NCI-H2227 treated with DMSO at 0.1 percent for 48 hours (cell line): Measurements from ENCODE around the gene ESF1.
"Not testable (repeated sequence)": the region's sequence is repeated elsewhere in the genome, so short reads cannot be mapped to it uniquely, and the experiment has no call there.

ENCODE experiments used
- DNase-seq: peaks from one replicate; lab custom pipeline; 2025; lab: John Stamatoyannopoulos, UW

ESF1 gene

GRCh38 chr20:13788167-13788834 lies 3.6 kb upstream of the ESF1 start:
- DNase-seq, result peak; percentile 64

- no peak for DNase-seq
These were observed 1.6 kb upstream of the ESF1 start for GRCh38 chr20:13786143-13786828.

GRCh38 chr20:13784271-13784892 lies 337 bp downstream of the ESF1 start:
- peak; percentile 45 for DNase-seq

DNA sequence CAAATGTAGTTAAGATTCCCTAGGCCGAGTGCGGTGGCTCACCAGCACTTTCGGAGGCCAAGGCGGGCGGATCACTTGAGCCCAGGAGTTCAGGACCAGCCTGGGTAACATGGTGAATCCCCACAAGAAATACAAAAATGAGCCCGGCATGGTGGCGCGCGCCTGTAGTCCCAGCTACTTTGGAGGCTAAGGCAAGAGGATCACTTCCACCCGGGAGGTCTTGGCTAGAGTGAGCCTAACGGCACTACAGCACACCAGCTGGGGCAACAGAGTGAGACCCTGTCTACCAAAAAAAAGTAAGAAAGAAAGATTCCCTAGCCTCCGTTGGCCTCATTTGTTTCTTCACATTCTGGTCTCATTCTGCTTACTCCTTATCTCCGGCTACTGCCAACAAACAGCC lies 1.2 kb downstream of the ESF1 start:
- no peak for DNase-seq

DNA sequence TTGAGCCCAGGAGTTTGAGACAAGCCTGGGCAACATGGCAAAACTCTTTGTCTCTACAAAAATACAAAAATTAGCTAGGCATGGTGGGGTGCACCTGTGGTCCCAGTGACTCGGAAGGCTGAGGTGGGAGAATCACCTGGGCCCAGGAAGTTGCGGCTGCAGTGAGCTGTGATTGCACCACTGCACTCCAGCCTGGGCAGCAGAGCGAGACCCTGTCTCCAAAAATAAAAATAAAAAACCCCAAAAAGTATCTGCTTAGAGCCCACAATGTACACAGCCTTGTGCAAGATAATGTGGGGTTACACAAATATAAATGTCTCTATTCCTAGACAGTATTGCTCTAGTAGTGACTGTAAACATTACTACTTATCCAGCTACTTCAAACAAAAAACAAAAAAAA lies 5.9 kb downstream of the ESF1 start:
- no peak for DNase-seq

DNA sequence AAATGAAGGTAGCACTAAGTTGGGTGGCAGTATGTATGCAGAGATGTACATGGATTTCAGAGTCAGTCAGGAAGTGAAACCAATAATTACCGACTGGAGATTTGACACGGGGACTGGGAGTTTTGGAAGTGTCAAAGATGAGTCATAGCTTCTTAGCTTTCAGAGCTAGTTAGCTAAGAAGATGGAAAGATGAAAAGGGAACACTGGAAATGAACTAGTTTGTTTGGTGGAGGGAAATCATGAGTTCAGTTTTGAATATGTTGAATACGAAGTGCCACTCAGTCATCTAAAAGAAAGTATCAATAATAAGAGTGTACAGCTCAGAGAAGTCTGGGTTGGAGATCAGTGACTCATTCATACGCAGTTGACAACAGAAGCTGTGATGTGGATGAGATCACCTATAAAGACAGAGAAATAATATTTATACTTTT lies 7.5 kb downstream of the ESF1 start:
- no peak for DNase-seq

GRCh38 chr20:13775867-13776266 lies 8.9 kb downstream of the ESF1 start:
- DNase-seq, result no peak

DNA sequence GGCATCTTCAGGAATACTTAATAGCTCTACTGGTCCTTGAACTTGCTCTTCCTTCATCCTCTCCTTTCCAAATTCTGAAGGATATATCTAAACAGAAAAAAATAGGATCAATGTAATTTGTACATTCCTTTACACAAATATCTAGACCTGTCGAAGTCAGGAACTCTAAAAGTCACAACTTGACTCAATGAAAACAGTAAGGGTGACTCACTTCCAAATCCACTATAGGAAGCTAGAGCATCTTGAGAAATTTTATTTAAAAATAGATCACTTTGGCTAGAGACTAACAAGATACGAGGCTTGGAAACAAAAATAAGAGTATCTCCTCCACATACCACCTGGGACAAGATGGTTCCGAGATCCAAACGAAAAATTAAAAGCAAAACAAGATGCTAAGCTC lies 12.2 kb downstream of the ESF1 start:
- DNase-seq, result no peak

GRCh38 chr20:13771853-13772453 lies 12.8 kb downstream of the ESF1 start:
- DNase-seq, result peak; percentile 15

- no peak for DNase-seq
These were observed 14.6 kb downstream of the ESF1 start for GRCh38 chr20:13770141-13770540.

DNA sequence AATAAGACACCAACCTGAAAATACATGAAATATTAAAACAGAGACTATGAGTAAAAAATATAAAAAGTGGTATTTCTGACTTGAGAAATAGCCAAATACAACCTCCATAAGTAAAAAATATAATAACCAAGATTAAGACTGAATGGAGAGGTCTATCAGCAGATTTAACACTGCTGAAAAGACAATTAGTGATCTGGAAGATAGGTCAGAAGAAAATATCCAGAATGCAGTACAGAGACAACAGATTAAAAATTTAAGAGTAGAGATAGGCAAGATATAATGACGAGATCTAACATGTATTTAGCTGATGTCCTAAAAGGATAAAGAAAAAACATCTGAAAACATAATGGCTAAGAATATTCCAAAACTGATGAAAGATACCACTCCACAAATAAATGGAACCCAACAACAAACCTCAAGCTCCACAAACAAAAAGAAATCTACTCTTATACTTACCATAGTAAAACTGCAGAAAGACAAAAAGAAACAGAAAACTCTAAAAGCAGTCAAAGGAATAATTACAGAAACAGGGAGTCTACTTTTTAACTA lies 18.8 kb downstream of the ESF1 start:
- no peak for DNase-seq

DNA sequence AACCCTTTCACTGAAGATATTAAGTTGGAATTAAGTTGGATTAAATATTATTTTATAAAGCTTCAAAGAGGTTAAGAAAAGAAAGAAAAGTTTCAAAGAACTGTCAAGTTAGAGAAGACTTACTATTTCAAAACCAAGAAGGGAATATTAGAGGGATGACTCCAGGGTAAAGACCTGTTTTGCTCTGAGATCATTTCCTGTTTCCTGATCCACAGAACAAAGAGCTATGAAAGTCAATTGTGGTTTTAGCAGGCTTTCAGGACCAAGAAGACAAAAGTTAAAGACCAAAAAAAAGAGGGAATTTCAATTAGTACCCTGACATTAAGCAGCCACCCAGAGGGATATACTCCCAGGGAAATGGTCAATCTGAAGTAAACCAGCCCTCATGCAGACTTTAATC lies 19.4 kb downstream of the ESF1 start:
- no peak for DNase-seq

DNA sequence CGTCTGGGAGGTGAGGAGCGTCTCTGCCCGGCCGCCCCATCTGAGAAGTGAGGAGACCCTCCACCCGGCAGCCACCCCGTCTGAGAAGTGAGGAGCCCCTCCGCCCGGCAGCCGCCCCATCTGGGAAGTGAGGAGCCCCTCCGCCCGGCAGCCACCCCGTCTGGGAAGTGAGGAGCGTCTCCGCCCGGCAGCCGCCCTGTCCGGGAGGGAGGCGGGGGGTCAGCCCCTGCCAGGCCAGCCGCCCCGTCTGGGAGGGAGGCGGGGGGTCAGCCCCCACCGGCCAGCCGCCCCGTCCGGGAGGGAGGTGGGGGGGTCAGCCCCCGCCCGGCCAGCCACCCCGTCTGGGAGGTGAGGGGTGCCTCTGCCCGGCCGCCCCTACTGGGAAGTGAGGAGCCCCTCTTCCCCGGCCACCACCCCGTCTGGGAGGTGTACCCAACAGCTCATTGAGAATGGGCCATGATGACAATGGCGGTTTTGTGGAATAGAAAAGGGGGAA lies 24.2 kb downstream of the ESF1 start:
- not testable (repeated sequence) for DNase-seq

DNA sequence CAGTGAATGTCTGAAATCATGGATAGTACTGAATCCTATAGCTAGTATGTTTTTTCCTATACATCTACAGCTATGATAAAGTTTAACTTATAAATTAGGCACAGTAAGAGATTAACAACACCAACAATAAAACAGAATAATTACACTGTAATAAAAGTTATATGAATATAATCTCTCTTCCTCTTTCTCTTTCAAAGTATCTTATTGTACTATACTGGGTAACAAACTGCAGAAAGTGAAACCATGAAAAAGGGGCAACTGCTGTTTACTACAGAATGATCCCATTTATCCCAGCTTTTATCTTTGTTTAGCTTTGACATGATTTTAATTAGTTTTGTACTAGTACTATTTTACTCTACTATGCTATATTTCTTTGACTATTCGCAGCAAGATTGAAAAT lies 25.8 kb downstream of the ESF1 start:
- DNase-seq, result no peak

DNA sequence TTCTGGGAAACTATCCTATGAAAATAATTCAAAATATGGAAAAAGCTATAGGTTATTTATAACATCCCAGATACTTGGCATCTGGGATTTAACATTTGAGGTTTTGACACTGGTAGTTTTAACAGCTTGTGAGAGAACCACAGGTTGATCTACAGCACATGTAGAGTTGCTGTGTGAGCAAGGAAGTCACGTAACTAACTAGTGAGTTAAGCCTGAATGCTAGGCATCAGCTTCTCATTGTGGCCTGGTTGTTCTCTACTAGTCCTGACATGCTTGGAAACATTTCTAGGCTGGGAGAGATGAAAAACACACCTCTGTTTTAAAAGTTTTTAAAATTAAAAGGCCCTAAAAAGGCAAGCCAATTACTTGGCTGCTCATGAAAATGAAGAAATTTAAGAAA lies 28.2 kb downstream of the ESF1 start:
- no peak for DNase-seq

DNA sequence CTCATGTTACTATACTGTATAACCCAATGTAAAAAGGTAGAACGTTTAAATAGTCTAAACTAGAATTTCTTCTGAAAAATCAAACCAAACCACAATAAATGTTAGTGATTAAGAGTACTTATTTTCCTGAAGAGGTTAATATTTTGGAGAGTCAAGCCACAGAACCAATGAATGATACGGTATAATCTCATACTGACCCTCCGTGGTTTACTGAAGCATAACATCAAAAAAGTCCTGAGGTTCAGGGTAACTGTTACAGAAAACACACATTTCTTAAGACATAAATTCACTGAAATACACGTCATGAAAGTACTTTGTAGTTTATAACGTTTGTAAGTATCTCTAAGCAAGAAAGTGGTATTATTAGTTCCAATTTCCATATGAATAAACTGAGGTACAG lies 28.9 kb downstream of the ESF1 start:
- no peak for DNase-seq

- no peak for DNase-seq
These were observed 31.2 kb downstream of the ESF1 start for GRCh38 chr20:13753436-13754036.

DNA sequence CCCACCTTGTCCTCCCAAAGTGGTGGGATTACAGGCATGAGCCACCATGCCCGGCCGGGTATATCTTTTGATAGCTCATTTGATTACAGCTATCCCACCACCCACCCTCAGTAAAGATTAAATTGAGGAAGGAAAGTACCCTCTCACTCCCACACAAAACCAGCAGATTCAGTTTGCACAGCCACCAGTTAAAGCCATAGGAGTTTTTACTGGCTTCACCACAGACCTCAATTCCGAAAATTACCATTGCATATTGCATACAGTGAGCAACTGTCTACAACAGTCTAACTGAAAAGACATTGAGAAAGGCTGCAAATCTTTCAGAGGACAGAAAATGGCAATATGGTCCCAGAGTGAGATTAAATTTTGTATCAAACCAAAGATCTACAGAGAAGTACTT lies 34.9 kb downstream of the ESF1 start:
- DNase-seq, result no peak

DNA sequence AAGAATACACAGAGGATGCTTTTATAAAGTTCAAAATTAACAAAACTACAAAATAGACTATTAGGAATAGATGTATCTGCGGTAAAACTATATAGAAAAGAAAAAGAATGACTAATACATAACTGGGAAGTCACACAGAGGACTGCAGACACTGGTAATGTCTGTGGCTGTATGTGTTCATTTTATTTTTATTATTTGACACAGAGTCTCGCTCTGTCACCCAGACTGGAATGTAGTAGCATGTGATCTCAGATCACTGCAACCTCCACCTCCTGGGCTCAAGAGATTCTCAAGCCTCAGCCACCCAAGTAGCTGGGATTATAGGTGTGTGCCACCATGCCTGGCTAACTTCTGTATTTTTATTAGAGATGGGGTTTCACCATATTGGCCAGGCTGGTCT lies 38.9 kb downstream of the ESF1 start:
- no peak for DNase-seq

- no peak for DNase-seq
These were observed 40.4 kb downstream of the ESF1 start for GRCh38 chr20:13744352-13744751.

DNA sequence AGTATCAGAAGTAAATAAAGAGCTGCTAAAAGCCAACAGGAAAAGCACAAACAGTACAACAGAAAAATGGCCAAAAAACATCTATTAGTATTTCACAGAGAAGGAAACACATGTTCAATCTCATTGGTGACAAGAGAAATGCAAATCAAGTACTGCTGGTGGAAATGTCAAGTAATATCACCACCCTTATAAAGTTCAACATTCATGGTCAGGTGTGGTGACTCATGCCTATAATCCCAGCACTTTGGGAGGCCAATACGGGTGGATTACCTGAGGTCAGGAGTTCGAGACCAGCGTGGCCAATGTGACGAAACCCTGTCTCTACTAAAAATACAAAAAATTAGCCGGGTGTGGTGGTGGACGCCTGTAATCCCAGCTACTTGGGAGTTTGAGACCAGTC lies 42.8 kb downstream of the ESF1 start:
- DNase-seq, result no peak
